CD4-positive, alpha-beta T cell (primary cell): Measurements from ENCODE around the gene C9orf78. TPM values are rescaled to one million over a fixed set of nuclear protein-coding genes. Genes with fewer than 3 reads are reported as not detected.

Source experiments
- ATAC-seq: fragments of 200-7000 bp; cut with Tn5 transposase; one replicate; pipeline ENCODE4 v1.10.0; 2022; ENCODE audit warnings: mild to moderate bottlenecking; ENCODE audit not compliant: poor library complexity
- CTCF ChIA-PET: fragments of 350-600 bp; sonication (Branson Sonifier 250); formaldehyde crosslinking; loops from one replicate; lab custom pipeline; 2021; ENCODE audit warnings: antibody characterized with exemption, inconsistent platforms; lab: Charles Lee
- POLR2A ChIA-PET: fragments of 350-600 bp; sonication (Branson Sonifier 250); formaldehyde crosslinking; loops from one replicate; lab custom pipeline; 2021; ENCODE audit warnings: antibody characterized with exemption, inconsistent platforms; lab: Charles Lee
- DNase-seq, 14 experiments: peaks; one replicate each; pipeline ENCODE4 v3.0.0-alpha.2; 2013 to 2020; ENCODE audit warnings: mixed read lengths in 2 of 14
- H3K27ac ChIP-seq, 2 donors: one replicate each; pipeline versions ENCODE4 v1.5.1 to v1.7.0; 2013; ENCODE audit warnings: low read length in 2 of 2, low read depth in 1 of 2, mild to moderate bottlenecking in 1 of 2
- H3K27me3 ChIP-seq, 2 experiments: 1 replicate in 1 of 2; 2 replicates in 1 of 2; pipeline versions ENCODE4 v1.6.1 to v1.7.0; 2013; ENCODE audit warnings: low read length in 2 of 2, control low read depth in 1 of 2, mild to moderate bottlenecking in 1 of 2, moderate library complexity in 1 of 2; ENCODE audit not compliant: insufficient read depth in 2 of 2, control insufficient read depth in 1 of 2
- H3K36me3 ChIP-seq: one replicate; pipeline ENCODE4 v1.6.1; 2013; ENCODE audit warnings: low read length, control low read depth; ENCODE audit not compliant: insufficient read depth
- H3K4me1 ChIP-seq: one replicate; pipeline ENCODE4 v1.6.1; 2013; ENCODE audit warnings: low read length, control low read depth; ENCODE audit not compliant: insufficient read depth
- H3K4me3 ChIP-seq: one replicate; pipeline ENCODE4 v1.5.1; 2013; ENCODE audit warnings: mild to moderate bottlenecking, low read length, moderate library complexity
- H3K9me3 ChIP-seq, 2 experiments: 1 replicate in 1 of 2; 2 replicates in 1 of 2; pipeline versions ENCODE4 v1.6.1 to v1.7.0; 2013; ENCODE audit warnings: low read length in 2 of 2, mild to moderate bottlenecking in 2 of 2, control low read depth in 1 of 2, moderate library complexity in 1 of 2; ENCODE audit not compliant: control insufficient read depth in 1 of 2, insufficient read depth in 1 of 2
- H3K27ac Mint-ChIP-seq: one replicate; pipeline ENCODE4 v1.8.0; 2020; ENCODE audit warnings: mixed read lengths
- H3K27me3 Mint-ChIP-seq: one replicate; pipeline ENCODE4 v1.8.0; 2021; ENCODE audit warnings: mixed read lengths
- H3K36me3 Mint-ChIP-seq: one replicate; pipeline ENCODE4 v1.8.0; 2021; ENCODE audit warnings: low read depth, mixed read lengths
- H3K4me1 Mint-ChIP-seq: one replicate; pipeline ENCODE4 v1.8.0; 2021; ENCODE audit warnings: low read depth, mixed read lengths
- H3K4me3 Mint-ChIP-seq: one replicate; pipeline ENCODE4 v1.8.0; 2020; ENCODE audit warnings: mild to moderate bottlenecking, mixed read lengths
- H3K9me3 Mint-ChIP-seq: one replicate; pipeline ENCODE4 v1.8.0; 2020; ENCODE audit warnings: mixed read lengths
- CTCF ChIP-seq: fragments of 200-600 bp; IDR thresholded peaks from one replicate; pipeline ENCODE4 v1.8.0; 2022; ENCODE audit warnings: antibody characterized with exemption, mild to moderate bottlenecking
- intact Hi-C, 2 experiments: fragments of 100-400 bp; cut with DNase I in 1 of 2; cut with micrococcal nuclease in 1 of 2; formaldehyde crosslinking; loops; one replicate each; pipeline versions ENCODE4 v1.15.1 to v1.9.0; 2023 to 2025; cut with DNase I, micrococcal nuclease
- total RNA-seq, 174 experiments: library from RNA in 2 of 174; stranded (reverse) in 2 of 174; gene quantifications; one replicate each; pipeline ENCODE4 v1.2.3 and lab custom pipeline; 2021 to 2026

C9orf78 gene
- total RNA-seq, 2 experiments from 2014 or later: 145 to 159 TPM

GRCh38 chr9:129881547-129882324 is 46.7 kb upstream of the C9orf78 start:
- Mint-ChIP-seq H3K27me3 (no peaks in the 10 kb centered on the region), H3K9me3 (no peaks in the 10 kb centered on the region), H3K36me3 (peaks cover 22% of the 10 kb centered on the region), H3K27ac (peak overlapping the region; percentile 99), H3K4me1 (peaks cover 26% of the 10 kb centered on the region), H3K4me3 (peak overlapping the region; percentile 38)
- no peak overlapping the region for H3K4me3 ChIP-seq
- peaks cover 10% of the 10 kb centered on the region for H3K36me3 ChIP-seq
- H3K9me3 ChIP-seq: no peaks in the 10 kb centered on the region
- peaks cover 55% of the 10 kb centered on the region for H3K4me1 ChIP-seq
- ChIA-PET CTCF (no interaction called here), POLR2A (no interaction called here)
- peak overlapping the region in 1 of 2 donors; percentile 39 for H3K27ac ChIP-seq
- H3K27me3 ChIP-seq: no peaks in the 10 kb centered on the region
- ATAC-seq: no peak
- no peak for TF ChIP-seq CTCF
- DNase-seq: peak in 1 of 14 experiments; percentile 2
- intact Hi-C loops: loop anchor here in 1 of 2 experiments (10.0 kb wide), 1 partner anchor 353 kb away; no protein-coding TSS in a partner anchor

- Mint-ChIP-seq H3K4me1 (peaks cover 19% of the 10 kb centered on the region), H3K36me3 (peaks cover 28% of the 10 kb centered on the region), H3K27ac (no peak overlapping the region), H3K4me3 (no peak overlapping the region), H3K9me3 (no peaks in the 10 kb centered on the region), H3K27me3 (no peaks in the 10 kb centered on the region)
- DNase-seq (peak in 1 of 14 experiments; percentile 24), ATAC-seq (no peak)
- peaks cover 55% of the 10 kb centered on the region for H3K4me1 ChIP-seq
- TF ChIP-seq CTCF: no peak
- intact Hi-C loops: loop anchor here in 1 of 2 experiments (10.0 kb wide), 1 partner anchor 354 kb away; no protein-coding TSS in a partner anchor
- no peaks in the 10 kb centered on the region for H3K9me3 ChIP-seq
- no peak overlapping the region for H3K27ac ChIP-seq
- POLR2A ChIA-PET: no interaction called here
- no peaks in the 10 kb centered on the region for H3K27me3 ChIP-seq
- peaks cover 16% of the 10 kb centered on the region for H3K36me3 ChIP-seq
- H3K4me3 ChIP-seq: no peak overlapping the region
- CTCF ChIA-PET: no interaction called here
Measured at GRCh38 chr9:129880654-129881546, 45.8 kb upstream of the C9orf78 start.

- peaks cover 24% of the 10 kb centered on the region for H3K36me3 ChIP-seq
- H3K4me1 Mint-ChIP-seq: peaks cover 16% of the 10 kb centered on the region
- intact Hi-C loops: loop anchor here in 1 of 2 experiments (10.0 kb wide), 1 partner anchor 355 kb away; no protein-coding TSS in a partner anchor
- peaks cover 50% of the 10 kb centered on the region for H3K4me1 ChIP-seq
- TF ChIP-seq CTCF: no peak
- H3K4me3 ChIP-seq: no peak overlapping the region
- no peak overlapping the region for H3K27ac ChIP-seq
- no peaks in the 10 kb centered on the region for H3K9me3 Mint-ChIP-seq
- H3K27me3 Mint-ChIP-seq: no peaks in the 10 kb centered on the region
- no peak overlapping the region for H3K4me3 Mint-ChIP-seq
- ChIA-PET CTCF (no interaction called here), POLR2A (no interaction called here)
- ATAC-seq (no peak), DNase-seq (peak in 1 of 14 experiments; percentile 21)
- H3K27ac Mint-ChIP-seq: no peak overlapping the region
- no peaks in the 10 kb centered on the region for H3K9me3 ChIP-seq
- H3K36me3 Mint-ChIP-seq: peaks cover 32% of the 10 kb centered on the region
- no peaks in the 10 kb centered on the region for H3K27me3 ChIP-seq
Measured at GRCh38 chr9:129879991-129880653, 45.0 kb upstream of the C9orf78 start.
